H1 (cell line): ENCODE data around the gene TNNT3. TPM values are rescaled to one million over a fixed set of nuclear protein-coding genes. Genes with fewer than 3 reads are reported as not detected.

Experiments used
- PHF8 ChIP-seq: fragments of 200-600 bp; sonication (generic); conservative IDR thresholded peaks from 2 replicates; pipeline ENCODE4 v1.7.1; 2012; ENCODE audit warnings: low read depth, mild to moderate bottlenecking, inconsistent platforms, low read length, moderate library complexity
- RNF2 ChIP-seq: fragments of 200-900, 300-1000 bp; sonication (generic); IDR thresholded peaks from 2 replicates; pipeline ENCODE4 v1.7.1; 2016; ENCODE audit warnings: borderline replicate concordance, low read depth, mild to moderate bottlenecking, antibody characterized with exemption, low read length; ENCODE audit not compliant: poor library complexity, severe bottlenecking; ENCODE audit errors: missing control alignments
- YY1 ChIP-seq: IDR thresholded peaks from 2 replicates; pipeline ENCODE4 v1.6.1; 2011; ENCODE audit warnings: low read depth, mild to moderate bottlenecking, low read length
- polyA plus RNA-seq, 7 experiments: library from polyadenylated mRNA; depleted of rRNA in 3 of 7; stranded (reverse) in 5 of 7; unstranded in 2 of 7; fragments of >200 nt in 5 of 7; fragments of 200-250 nt in 2 of 7; gene quantifications; 1 replicate in 5 of 7; 2 replicates in 1 of 7; 4 replicates in 1 of 7; pipeline versions ENCODE4 v1.2.1 to v1.2.3, GENCODE V29; 2011 to 2013; ENCODE audit warnings: missing spikeins in 2 of 7, mixed read lengths in 2 of 7
- total RNA-seq: library from RNA; stranded (reverse); fragmentation: NEBNext Ultra II Directional; extraction: Animal tissue kit (Norgen Biotek cat#: 25700); gene quantifications from 2 replicates; pipeline ENCODE4 v1.2.1, GENCODE V29; 2021
- TF ChIP-seq, protein P1 (sequence below): IDR thresholded peaks from 2 replicates; pipeline ENCODE4 v1.6.1; 2012; ENCODE audit warnings: low read length, inconsistent platforms

Gene TNNT3
- total and polyA plus RNA-seq, 2 of the 8 experiments (the other 6 are each of a cell fraction or from before 2014, with no cell fraction given): not detected

DNA sequence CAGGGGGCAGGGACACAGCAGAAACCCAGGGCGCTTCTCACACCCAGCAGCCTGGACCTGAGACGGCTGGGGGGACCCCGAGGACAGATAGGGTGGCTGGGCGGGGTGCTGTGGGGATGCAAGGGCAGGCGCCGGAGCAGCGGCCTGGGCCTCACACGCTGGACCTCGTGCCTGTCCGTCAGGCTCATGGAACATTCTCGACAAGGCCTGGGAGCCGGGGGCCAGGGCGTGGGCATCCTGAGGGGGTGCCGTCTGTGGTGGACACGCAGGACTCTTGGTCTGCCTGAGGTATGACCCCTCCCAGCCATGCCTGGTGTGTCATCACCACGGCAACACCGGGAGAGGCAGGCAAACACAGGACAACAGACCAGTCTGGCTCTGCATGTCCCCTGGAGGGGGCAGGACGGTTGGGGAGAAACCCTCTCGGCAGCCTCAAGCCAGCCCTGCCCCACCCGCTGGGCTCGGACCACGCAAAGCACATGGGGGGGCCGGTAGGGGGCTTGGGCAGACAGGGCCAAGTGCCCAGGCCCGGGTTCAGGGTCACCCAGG is 49.0 kb downstream of the TNNT3 start (continued):
- TF ChIP-seq, protein P1, sequence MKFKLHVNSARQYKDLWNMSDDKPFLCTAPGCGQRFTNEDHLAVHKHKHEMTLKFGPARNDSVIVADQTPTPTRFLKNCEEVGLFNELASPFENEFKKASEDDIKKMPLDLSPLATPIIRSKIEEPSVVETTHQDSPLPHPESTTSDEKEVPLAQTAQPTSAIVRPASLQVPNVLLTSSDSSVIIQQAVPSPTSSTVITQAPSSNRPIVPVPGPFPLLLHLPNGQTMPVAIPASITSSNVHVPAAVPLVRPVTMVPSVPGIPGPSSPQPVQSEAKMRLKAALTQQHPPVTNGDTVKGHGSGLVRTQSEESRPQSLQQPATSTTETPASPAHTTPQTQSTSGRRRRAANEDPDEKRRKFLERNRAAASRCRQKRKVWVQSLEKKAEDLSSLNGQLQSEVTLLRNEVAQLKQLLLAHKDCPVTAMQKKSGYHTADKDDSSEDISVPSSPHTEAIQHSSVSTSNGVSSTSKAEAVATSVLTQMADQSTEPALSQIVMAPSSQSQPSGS: no peak
- no peak for TF ChIP-seq PHF8
- no peak for TF ChIP-seq YY1
- TF ChIP-seq RNF2: no peak
- TF ChIP-seq, all 59 proteins: peak for 0
